HTR-8/SVneo (cell line): ENCODE results near the gene WDR11.

Experiments used
- DNase-seq: peaks from one replicate; pipeline ENCODE4 v3.0.0; 2011; ENCODE audit warnings: low spot score, mixed read lengths; ENCODE audit not compliant: insufficient read length
- FAIRE-seq: peaks from 2 replicates; lab custom pipeline; 2011; peaks lifted over from hg19 to GRCh38; lab: Jason Lieb, UNC

WDR11 gene

DNA sequence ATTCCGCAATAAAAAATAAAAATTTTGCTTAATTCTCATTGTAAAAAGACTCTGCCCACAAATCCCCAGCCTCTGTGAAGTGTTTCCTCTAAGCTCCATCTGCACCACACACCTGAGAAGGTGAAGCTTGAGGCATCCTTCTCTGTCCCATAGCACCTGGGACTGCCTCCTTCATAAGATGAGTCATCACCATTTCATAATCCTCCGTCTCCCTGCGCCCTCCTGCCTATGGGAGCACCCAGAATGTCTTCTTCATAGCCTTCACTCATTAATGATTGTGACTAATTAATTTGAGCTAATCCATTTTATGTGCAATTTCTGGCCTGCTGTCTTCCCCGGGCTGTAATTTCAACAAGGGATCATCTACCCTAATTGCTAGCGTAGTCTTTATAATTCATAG is 90.3 kb downstream of the WDR11 start:
- no peak for DNase-seq
- no peak for FAIRE-seq

DNA sequence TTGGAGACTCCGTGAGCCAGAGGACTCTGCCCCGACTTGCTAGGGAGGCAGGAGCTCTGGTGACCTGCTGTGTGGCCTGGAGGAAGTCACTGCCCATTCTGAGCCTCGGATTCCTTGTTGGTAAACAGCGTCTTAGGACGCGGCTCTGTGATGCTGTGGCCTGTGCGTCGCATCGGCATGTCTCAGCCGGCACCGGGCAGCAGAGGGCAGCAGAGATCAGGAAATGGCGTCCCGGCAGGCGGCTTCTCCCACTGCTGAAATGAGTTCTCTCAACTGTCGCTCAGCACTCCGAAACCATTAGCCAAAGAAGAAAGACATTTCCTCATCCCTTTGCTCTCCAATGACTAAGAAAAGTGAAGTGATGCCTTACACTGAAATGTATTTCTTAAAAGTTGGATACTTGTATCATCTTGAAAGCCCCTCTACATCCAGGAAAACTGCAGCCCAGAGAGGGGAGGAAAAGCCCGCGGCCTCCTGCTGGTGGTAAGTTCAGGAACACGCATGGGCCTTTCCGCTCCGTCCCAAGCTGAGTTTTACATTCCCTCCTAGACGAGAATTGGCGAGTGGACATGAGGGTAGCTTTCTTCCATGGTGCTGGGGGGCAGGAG is 91.7 kb downstream of the WDR11 start:
- FAIRE-seq (peak; percentile 16), DNase-seq (peak; percentile 56)

GRCh38 chr10:120943542-120943941 is 92.4 kb downstream of the WDR11 start:
- FAIRE-seq = no peak
- no peak for DNase-seq

DNA sequence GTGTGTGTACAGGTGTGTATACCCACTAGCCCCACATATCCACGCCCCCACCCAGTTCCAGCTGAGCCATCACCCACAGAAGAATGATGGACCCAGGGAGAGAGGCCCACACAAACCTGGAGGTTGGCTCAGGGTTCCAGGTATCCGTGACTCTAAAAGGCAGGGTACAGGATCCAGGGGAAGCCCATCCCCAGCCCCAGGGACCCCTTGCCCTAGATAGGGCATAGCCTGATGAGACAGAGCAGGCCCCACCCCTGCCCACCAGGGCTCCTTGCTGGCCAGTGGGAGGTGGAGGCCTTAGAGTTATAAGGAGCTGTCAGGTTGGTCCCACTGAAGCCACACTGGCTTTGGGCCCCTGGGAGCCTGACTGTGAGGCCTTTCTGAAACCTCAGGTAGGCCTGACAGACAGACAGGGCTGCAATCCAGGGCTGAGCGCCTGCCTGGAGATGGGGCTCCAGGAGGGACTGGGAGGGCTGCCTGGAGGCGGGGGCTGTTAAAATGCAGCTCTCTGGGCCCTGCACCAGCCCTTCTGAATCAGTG is 93.5 kb downstream of the WDR11 start:
- FAIRE-seq (no peak), DNase-seq (no peak)

GRCh38 chr10:120945182-120945581 is 94.0 kb downstream of the WDR11 start:
- FAIRE-seq = no peak

GRCh38 chr10:120945801-120946302 is 94.7 kb downstream of the WDR11 start:
- FAIRE-seq = no peak
- DNase-seq = no peak

More at GRCh38 chr10:120945182-120945581, 94.0 kb downstream of the WDR11 start:
- no peak for DNase-seq

DNA sequence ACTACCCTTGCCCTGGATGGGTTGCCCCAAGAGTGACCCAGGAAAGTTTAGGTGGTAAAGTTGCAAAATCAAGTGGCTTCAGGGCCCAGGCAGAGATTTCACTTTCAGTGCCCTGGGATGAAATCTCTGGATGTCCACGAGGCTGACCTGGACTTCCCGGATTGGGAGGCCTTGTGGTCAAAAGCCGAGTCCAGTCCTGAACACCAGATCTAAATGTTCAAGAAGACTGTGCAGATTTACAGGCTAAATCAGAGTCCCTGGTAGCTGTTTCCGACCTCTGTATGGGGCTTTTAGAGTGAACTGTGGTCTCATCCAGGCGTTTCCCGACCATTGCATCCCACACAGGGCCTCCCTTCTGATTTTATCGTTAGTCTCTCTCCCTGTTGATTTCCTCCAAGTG is 95.3 kb downstream of the WDR11 start:
- DNase-seq (no peak), FAIRE-seq (no peak)

- FAIRE-seq (no peak), DNase-seq (peak; percentile 49)
Observed at GRCh38 chr10:120948889-120949608, 97.9 kb downstream of the WDR11 start.

GRCh38 chr10:120949609-120950031 is 98.5 kb downstream of the WDR11 start:
- FAIRE-seq = no peak
- no peak for DNase-seq

DNA sequence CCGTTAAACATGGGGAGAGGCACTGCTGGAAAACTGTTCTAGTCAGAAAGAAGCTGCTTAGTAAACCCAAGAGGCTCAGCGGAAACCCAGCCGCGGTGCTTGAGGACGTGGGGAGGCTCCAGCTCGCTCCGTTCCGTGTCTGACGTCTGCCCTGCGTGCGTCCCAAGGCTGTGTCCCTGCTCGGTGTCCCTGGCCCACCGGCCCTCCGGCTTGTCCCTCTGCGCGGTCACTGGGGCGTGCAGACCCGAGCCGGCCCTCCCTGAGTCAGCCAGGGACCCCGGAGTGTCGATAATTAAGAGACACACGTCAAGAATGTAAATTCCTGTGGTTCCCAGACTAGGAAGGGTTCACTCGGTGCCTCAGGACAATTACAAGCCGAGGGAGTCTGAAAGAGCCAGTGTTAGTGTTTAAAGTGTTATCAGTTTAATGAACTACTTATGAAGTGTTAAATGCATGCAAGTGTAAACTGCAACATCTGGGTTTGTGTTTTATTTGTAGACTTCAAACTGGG is 98.9 kb downstream of the WDR11 start:
- no peak for DNase-seq
- no peak for FAIRE-seq

DNA sequence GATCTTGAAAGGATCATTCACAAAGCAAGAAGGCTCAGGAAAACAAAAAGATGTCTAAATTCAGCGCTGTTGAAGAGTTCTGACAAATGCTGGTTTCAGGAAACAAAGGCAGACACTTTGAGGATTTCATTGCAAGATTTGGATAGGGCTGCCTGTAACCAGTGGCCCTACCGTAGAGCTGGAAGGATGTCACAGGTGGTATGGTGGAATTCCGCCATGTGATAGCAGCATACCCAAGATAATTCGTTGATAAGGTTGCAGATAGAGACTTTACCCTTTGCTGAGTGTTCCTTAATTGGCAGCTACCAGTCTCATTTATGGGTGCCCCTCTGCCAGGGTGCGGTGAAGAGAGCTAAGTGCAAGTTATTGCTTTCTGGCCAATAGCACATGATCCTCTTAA is 100.1 kb downstream of the WDR11 start:
- FAIRE-seq (no peak), DNase-seq (no peak)

- FAIRE-seq (no peak), DNase-seq (no peak)
Observed at GRCh38 chr10:120953897-120954296, 102.7 kb downstream of the WDR11 start.
